GM12873 (cell line): ENCODE data around the gene RIPPLY2.

Experiments
- CTCF ChIP-seq: IDR thresholded peaks from 2 replicates; pipeline ENCODE4 v1.5.1; 2012; ENCODE audit warnings: low read depth, mild to moderate bottlenecking, moderate library complexity, low read length, control low read depth; ENCODE audit not compliant: insufficient read depth; ENCODE audit errors: missing control alignments

Gene RIPPLY2

DNA sequence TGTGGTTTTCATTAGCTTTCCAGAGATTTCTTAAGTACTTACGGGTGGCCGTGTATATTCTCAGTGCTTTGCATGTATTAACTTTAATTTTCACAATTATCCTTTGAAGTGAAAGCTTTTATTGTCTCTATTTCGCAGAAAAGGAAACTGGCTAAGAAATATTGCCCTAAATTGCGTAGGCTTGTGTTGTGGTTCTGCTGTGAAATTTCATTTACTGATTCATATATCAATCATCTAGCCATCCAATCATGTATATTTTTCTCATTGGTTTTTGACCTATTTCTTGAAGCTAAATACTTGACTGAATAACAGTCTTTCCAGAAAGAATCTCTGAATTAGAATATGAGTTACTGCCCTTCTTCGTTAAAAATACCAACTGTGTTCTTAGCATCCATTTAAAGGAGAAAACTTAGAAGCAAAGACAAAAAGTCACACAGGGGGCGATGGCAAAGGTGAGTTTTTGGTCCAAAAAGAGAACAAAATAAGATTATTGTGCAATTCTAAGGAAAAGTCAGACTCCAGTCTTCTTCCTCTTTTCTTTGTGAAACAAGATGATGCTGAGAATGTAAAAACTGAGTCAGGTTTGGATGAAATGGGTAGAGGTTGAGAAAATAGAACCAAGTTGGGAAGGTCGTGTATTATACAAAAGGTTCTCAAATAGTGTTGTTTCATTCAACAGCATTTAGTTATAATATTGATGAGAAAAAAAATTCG is 7.8 kb downstream of the RIPPLY2 start:
- TF ChIP-seq CTCF: no peak

GRCh38 chr6:83862776-83863471 is 9.8 kb downstream of the RIPPLY2 start:
- TF ChIP-seq CTCF: no peak

- TF ChIP-seq CTCF: no peak
Observed at GRCh38 chr6:83867043-83867442, 13.9 kb downstream of the RIPPLY2 start.

DNA sequence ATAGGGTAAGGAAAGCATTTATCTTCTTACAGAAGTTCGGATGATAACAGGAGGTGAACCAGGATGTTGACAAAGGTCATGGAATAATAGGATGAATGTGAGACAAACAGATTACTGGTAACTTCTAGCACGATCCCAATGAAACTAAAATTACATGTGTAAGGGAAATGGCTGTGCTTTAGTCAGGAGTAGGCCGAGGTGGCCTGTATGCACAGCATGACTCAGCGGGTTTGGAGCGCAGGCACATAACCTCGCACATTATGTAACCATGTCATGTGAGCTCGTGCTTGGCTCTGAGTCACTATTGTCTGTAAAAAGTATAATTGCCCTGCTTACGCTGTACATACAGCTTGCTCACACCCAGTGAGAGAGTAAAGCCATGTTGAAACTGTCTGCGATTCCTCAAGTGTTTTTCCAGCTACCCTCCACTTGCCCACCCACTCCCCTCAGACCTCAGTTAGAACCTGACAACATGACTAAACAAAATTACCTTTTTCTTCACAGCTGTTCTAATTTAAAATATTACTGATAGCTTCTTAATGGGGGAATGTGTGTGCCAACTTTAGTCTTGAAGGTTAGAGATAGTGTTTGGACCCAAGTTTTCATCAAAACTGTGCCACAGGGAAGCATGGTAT is 14.5 kb downstream of the RIPPLY2 start:
- no peak for TF ChIP-seq CTCF

- TF ChIP-seq CTCF: no peak
Observed at GRCh38 chr6:83868639-83869038, 15.5 kb downstream of the RIPPLY2 start.

DNA sequence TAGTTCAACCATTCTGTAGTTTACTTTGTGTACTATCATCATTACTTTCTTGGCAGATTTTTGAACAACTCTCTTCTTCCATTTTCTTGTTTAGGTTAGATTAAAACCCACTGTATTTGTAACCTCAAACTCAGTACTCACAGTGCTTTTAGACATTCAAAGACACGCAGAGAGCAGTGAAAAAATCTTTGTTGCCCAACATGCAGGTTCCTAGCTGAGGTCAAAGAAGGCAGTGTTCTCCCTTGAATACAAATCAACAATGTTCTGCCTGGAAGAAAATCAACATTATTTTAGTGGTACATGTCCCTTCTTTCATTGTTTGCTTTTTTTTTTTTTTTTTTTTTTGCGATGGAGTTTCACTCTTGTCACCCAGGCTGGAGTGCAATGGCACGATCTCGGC is 17.5 kb downstream of the RIPPLY2 start:
- TF ChIP-seq CTCF: no peak

DNA sequence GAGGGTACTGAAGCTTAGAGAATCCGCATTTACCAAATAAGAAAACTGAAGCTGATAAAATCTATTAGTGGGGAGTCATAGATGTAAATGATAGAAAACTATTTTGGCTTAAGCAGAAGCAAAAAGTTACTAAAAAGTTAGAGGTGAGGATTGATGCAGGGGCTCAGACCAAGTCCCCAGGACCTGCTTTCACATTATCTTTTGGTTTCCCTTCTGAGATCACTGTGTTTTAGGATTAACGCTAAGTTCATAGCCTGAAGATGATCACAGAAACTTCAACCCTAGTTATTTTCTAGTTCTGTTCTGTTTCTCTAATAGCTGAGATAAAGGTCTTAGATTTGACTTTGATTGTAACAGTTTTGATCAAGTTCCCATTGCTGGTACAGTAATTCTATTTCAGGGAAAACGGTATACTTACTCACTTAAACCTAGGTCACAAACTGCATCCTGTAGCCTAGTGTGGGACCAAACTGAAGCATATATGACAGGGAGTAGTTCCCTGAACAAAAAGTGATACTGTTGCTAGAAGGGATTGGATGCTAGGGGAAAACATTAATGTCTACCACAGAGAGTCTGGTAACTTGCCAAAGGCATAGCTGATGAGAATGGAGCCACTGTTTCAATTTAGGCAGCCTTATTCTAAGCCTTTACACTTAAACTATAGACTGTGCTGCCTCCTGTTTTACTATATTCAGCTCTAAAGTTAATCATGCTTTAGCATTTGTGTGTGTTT is 19.4 kb downstream of the RIPPLY2 start:
- no peak for TF ChIP-seq CTCF
